GM12872 (cell line): ENCODE measurements around the gene AKAIN1.

Experiments used
- TF ChIP-seq, protein P1 (sequence below): IDR thresholded peaks from 3 replicates; pipeline ENCODE4 v1.5.1; 2011; ENCODE audit warnings: low read depth, mild to moderate bottlenecking, low read length, moderate library complexity; ENCODE audit not compliant: insufficient read depth

AKAIN1 gene

GRCh38 chr18:5207471-5208150, 10.6 kb upstream of the AKAIN1 start:
- TF ChIP-seq, protein P1, sequence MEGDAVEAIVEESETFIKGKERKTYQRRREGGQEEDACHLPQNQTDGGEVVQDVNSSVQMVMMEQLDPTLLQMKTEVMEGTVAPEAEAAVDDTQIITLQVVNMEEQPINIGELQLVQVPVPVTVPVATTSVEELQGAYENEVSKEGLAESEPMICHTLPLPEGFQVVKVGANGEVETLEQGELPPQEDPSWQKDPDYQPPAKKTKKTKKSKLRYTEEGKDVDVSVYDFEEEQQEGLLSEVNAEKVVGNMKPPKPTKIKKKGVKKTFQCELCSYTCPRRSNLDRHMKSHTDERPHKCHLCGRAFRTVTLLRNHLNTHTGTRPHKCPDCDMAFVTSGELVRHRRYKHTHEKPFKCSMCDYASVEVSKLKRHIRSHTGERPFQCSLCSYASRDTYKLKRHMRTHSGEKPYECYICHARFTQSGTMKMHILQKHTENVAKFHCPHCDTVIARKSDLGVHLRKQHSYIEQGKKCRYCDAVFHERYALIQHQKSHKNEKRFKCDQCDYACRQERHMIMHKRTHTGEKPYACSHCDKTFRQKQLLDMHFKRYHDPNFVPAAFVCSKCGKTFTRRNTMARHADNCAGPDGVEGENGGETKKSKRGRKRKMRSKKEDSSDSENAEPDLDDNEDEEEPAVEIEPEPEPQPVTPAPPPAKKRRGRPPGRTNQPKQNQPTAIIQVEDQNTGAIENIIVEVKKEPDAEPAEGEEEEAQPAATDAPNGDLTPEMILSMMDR = no peak

DNA sequence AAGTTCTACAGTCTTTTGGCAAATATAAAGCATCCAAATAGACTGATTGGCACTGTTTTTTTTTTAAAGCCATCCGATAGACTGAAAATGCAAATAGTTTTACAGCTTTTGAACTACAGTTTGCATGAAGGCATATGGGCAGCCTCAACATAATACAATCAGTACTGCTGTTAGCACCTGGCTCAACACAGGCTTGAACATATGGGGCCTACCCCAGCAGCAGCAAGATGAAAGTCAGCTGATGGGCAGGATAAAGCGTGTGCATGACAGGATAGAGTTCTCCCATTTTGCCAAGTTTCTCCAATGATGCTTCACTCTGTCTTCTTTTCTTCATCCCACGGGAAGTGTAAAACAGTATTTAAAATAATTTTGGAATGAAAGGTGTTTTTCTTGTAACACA, 1.3 kb upstream of the AKAIN1 start:
- TF ChIP-seq, protein P1 = no peak

DNA sequence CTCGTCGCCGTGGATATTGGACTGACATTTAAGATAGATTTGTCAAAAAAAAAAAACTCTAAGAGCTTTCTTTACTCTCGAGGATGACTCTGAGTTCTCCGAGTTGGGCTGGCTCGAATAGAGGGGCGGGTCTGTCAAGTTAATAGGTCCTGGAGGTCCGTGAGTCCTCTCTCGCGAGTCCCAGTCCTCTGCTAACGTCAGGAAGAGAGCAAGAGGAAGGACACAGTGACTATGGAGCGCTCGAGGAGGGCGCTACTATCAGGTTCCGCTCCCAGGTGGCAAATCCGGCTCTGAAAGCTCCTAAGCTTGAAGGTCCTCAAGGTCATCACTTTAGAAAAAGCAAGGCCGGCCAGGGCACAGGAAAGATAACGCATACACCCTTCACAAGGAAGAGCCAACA, 404 bp upstream of the AKAIN1 start:
- TF ChIP-seq, protein P1 = no peak

GRCh38 chr18:5196253-5197031, 615 bp downstream of the AKAIN1 start:
- TF ChIP-seq, protein P1 = no peak

DNA sequence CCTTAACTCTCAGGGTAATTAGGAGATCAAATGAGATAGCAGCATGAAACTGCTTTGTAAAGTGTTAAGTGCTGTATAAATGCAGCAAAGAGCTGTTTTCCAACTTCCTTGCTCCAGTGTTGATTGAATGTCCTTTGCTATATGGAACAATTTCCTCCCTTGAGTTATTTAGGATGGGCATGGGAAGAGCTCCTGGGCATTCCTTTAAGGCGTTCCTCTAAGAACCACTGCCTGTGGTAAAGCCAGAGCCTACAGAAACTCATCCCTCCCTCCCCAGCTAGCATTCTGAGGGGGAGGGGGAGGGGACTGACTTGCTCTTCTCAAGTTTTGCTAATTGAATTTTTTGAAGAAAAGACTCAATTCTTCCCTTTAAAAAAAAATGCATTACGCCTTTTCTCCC, 1.4 kb downstream of the AKAIN1 start:
- TF ChIP-seq, protein P1 = no peak

GRCh38 chr18:5180254-5180653, 16.8 kb downstream of the AKAIN1 start:
- TF ChIP-seq, protein P1 = no peak

DNA sequence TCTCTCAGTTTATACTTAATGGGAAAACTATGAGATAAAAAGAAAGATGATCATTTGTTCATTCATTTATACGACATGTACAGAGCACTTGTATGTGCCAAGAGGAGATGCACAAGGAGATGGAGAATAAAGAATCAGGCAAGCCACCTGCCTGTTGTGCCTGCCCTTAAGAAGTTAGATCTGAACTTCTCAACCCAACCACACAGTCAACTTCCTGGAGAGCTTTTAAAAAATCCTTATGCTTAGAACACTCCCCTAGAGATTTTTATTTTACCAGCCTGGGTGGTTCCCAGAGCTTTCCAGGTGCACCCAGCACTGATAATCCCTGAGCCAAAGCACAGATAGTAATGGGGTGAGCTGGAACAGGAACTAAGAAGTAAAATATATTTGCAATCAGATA, 18.5 kb downstream of the AKAIN1 start:
- TF ChIP-seq, protein P1 = no peak
